GM12874 (cell line): Measurements from ENCODE around the gene PRMT7.

Source experiments
- TF ChIP-seq, protein P1 (sequence below): IDR thresholded peaks from 2 replicates; pipeline ENCODE4 v1.5.1; 2011; ENCODE audit warnings: low read depth, mild to moderate bottlenecking, control low read depth, low read length, moderate library complexity; ENCODE audit not compliant: insufficient read depth

Gene PRMT7

DNA sequence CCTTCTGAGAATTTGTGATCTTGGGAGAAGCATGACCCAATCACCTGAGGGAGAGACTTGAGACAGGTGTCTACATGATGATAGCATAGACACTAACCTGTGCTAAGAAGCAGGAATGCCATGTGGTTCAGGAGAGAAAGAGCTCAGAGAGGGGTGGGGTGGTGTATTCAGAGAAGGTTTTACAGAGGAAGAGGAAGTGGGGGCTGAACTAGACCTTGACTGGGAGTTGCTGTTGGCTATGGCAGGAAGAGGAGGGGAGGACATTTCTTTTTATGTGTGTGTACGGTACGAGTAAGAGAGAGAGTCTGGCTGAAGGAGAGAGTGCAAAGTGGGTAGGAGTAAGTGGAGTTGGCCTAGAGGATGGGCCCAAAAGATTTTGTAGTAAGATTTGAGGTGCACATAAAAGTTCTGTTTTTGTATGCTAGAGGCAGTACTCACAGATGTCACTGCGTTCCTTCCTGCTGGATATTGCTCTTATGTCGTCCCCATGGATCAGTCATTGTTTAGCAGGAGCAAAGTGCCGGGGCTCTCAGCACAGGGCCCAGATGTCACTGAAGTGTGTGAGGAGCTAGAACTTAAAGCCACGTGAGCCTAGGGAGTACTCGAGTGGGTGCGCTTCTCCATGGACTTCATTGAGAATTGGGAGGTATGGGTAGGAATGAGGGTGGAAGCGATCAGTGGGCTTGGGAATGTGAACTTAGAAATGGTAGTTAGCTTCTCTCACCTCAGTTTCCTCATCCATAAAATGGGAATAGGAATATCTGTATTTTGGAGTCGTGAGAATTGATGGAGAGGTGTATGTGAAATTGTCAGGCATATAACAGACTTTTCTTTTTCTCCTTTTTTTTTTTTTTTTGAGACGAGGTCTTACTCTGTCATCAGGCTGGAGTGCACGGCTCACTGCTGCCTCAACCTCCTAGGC is 24.4 kb upstream of the PRMT7 start:
- TF ChIP-seq, protein P1, sequence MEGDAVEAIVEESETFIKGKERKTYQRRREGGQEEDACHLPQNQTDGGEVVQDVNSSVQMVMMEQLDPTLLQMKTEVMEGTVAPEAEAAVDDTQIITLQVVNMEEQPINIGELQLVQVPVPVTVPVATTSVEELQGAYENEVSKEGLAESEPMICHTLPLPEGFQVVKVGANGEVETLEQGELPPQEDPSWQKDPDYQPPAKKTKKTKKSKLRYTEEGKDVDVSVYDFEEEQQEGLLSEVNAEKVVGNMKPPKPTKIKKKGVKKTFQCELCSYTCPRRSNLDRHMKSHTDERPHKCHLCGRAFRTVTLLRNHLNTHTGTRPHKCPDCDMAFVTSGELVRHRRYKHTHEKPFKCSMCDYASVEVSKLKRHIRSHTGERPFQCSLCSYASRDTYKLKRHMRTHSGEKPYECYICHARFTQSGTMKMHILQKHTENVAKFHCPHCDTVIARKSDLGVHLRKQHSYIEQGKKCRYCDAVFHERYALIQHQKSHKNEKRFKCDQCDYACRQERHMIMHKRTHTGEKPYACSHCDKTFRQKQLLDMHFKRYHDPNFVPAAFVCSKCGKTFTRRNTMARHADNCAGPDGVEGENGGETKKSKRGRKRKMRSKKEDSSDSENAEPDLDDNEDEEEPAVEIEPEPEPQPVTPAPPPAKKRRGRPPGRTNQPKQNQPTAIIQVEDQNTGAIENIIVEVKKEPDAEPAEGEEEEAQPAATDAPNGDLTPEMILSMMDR = no peak

DNA sequence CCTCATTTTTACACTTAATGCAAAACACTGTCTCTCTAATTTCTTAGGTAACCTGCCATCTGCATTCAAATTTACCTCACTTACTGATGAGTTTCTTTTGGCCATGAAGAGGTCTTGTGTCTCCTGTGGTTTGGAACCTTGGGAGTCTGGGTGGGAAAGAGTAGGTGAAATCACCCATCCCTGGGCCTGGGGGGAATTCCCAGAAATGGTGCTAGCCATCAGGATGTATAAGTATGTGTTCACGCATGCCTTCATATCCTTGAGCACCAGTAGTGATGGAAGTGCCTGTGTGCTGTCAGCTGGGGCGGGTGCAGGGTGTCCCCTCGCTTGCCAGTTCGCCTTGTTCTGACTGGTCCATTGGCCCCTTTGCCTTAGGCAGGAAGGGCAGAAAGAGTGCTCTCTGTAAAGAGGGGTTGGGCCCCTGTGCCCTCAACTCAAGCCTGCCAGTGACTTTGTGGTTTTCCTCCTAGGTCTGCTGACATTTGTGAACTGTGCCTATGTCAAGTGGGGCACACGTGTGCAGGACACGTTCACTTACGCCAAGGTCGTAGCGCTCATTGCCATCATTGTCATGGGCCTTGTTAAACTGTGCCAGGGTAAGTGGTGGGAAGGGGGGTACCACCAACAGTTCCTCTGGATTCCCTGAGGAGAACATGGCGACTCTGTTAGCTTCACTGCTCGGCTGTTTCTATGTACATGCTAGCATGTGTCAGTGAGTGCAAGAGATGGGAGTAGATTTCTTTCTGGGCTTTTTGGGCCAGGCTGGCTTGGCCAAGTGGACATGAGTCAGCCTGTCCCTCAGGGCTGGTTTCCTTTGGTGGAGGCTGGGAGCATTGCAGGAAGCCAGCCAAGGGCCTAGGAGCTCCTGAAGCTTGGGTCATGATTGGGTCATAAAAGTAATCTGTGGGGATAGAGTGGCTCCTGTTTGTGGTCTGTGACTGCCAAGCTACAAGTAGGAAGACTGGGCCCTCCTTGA is 23.3 kb upstream of the PRMT7 start:
- TF ChIP-seq, protein P1 = no peak

DNA sequence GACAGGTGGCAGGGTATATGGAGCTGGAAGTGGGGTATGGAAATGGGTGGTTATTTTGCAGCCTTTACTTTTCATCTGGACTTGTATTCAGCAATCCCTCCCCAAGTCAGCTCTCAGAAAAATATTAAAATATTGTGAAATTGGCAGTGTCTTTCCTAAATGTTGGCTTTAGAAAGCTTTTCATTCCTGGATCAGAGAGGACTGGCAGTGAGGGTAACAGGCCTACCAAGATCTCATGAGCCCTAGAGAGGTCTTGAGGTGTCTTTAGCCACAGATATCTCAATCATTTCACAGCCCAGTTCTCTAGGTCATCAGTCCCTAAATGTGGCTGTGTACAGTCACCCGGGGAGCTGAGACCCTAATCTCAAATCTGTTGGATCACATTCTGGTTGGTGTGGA is 22.6 kb upstream of the PRMT7 start:
- TF ChIP-seq, protein P1 = no peak

DNA sequence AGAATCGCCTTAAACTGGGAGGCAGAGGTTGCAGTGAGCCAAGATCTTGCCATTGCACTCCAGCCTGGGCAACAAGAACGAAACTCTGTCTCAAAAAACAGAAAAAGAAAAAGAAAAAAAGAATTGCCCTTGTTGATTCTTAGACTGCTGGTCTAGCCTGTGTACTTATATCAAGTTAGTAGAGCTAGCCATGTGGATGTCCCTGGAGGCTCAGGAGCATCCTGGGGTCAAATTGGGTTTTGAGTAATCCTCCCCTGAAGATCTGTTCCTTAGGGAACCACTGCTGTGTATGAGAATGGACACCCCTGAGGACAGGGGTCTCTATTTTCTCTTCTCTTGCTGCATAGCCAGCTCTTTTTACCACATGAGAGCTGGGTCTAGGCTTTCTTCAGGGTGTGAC is 21.6 kb upstream of the PRMT7 start:
- TF ChIP-seq, protein P1 = no peak

DNA sequence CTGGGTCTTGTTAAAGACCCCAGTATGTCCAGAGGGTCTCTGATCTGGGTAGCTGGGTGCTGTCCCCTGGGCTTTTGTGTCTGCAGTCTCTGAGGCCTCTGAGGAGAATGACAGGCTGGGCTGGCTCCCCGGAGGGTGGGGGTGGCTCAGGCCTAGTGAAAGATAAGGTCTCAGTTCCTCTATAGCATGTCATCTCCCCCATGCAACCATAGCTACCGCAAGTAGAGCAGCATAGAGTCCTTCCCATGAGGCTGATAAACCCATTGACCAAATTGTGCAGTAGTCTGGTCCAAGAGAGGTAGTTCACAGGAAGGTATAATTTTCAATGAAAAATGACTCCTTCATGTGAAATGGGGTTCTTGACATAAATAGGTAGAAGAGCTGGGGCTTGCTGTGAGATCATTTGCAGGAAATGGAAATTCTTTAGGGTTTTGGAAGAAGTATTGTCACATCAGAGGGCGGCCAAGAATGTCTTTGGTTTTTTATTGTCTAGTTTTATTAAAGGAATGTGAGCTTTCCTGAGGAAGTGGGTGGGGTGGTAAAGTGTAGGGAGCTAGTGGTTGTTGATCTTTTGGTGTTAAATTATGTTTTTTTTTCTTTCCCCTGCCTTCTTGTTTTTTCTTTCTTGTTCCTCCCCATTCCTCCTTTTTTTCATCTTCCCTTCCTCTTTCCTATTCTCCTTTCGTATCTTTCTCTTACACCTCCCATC is 21.0 kb upstream of the PRMT7 start:
- TF ChIP-seq, protein P1 = no peak

DNA sequence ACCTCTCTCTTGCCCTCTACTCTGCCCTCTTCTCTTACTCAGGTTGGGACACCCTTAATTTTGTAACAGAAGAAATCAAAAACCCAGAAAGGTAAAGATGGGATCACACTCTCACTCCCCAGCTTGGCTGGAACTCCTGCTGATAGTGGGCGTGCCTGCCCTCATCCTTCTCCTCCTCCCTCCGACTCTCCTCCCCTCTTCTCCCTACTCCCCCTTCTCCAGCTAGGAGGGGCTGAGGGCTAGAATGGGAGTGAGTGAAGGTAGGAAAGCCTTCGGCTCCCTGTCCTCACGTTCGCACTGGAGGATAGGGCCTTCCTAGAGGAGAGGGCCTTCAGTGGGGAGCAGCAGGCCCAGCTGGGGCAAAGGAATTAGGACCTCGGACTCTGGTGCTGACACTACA is 20.4 kb upstream of the PRMT7 start:
- TF ChIP-seq, protein P1 = no peak
